Measurements from ENCODE around the gene CACNA2D2.

The CACNA2D2 gene

DNA sequence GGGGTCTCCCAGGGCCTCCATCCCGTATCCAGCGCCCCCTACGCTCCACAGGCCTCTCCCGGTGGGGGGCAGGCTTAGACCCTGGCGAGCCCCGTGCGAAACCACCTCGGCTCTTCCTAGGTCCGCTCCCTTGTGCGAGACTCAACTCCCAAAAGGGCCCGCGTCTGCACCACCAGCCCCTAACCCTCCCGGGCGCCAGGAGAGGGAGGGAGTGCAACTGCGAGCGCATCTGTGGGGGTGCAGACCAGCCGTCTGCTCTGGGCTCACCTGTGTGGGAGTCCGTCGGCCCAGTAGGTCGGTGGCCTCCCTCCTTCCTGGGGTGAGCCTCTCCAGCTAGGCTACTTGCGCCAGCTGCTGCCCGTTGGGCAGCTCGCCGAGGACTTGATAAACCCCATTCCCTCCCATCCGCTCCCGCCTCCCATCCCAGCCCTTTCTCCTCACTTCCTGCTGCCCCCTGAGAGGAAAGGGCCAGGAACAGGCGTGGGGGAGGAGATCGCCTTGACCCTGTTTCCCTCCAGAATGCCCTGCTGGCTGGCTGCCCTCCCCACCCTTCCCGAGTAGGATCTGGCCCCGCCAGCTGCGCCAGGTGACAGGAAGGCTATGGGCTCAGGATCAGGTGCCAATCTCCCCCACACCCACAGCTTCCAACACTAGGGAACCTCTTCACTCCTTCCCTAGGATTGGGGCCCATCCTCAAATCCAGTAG is 180.9 kb downstream of the CACNA2D2 start, which contains the start of gene HYAL2:
TSS of gene HYAL2 (minus strand) at position 360 of the 706 bp plus-strand sequence. CDS start 2,256 bp downstream, outside the sequence.
- DNase-seq: peak in 1 of 2 donors; percentile 2

DNA sequence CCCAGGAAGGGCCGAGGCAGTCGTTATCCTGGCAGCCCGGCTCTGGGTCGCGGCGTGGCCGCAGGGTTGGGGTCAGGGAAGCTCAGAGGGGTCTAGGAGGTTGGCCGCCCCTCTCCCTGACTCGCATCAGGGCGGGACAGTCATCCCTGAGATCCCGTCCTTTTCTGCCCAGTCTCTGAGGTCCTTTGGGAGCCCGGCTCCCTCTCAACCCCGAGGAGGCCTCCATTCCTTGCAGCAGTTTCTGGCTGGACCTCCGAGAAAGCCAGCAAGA is 181.4 kb downstream of the CACNA2D2 start:
- no peak for DNase-seq

DNA sequence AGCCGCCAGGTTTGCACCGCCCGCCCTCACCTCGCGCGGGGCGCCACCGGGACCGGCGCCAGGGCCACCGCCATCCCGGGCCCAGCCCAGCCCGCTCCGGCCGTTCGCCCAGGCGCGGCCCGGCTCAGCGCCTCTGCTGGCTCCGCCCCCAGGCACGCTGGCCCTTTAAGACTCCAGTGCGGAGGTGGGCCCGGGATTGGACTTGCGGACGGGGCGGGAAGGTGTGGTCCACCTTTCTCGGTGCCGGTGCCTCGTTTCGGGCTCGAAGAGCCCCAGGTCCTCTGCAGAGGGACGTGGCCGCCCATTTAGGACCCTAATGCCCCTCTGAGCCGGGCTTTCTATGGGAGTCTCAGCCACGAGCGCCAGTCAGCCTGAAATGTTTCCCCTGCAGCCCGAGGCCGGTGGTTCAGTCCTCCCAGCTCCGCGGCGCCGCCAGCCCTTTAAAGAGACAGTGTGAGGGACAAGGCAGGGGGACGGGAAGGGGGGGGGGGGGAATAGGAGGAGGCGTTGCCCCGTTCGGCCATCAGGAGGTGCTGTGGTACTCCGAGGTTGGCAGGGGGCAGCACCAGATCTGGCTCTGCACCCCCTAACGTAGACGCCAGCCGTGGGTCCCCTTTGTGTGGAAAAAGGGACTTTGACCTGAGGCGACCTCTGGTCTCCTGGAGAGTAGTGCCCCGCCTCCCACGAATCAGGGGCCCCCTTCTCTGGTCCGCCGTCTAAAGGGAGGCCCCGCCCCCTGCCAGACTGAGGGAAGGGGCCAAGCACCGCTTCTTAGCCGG is 181.9 kb downstream of the CACNA2D2 start:
- DNase-seq: peak; percentile 82 to 85

DNA sequence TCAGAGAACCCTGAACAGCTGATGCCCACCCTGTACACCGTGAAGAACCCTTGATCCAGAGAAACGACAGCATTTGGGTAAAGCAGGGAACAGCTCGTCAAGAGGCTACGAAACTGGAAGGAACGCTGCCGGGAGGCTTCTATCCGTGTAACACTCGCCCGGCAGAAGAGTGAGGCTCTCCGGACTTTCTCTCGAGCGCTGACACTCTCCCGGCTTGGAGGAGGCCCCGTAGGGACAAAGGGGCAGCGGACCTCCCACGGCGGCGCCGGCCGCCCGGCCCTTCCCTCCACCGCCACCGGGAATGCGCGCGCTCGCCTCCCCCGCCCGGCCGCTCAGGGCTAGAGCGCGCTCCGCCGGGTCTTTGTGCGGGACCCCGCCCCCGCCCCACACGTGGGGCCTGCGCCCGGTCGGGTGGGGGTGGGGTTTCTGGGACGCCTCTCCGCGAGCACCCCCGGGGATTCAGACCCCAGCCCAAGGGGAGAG is 182.5 kb downstream of the CACNA2D2 start:
- DNase-seq: peak; percentile 65 to 75

DNA sequence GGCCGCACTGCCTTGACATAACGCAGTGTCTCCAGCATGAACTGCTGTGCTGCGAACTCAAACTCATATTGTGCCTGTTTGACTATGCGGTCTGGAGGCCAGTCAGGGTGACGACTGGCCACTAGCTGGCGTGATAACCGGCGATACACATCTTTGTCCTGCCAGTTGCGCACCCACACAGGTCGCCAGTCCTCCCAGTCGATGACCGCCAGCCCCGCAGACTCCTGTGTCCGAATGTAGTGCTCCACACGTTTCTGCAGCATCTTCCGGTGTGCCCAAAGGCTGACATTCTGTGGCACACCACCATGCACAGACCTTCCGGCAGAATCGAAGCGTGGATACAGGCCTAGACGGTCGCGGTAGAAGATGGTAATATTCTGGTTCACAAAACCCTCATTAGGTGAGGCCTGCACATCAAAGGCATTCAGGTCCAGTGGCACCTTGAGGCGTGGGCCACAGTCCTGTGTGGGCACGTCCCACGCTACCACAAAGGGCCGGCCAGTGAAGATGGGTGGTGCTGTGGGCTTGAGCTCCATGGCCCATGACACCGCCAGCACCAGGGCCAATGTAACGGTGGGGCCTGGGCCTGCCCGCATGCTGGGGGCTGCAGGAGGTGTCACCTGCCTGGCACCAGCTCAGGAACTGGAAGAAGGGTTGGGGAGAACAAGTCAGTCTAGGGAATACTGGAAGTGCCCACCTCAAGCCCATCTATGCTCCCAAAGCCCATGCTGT is 183.4 kb downstream of the CACNA2D2 start:
- DNase-seq: peak in 1 of 2 donors; percentile 3

DNA sequence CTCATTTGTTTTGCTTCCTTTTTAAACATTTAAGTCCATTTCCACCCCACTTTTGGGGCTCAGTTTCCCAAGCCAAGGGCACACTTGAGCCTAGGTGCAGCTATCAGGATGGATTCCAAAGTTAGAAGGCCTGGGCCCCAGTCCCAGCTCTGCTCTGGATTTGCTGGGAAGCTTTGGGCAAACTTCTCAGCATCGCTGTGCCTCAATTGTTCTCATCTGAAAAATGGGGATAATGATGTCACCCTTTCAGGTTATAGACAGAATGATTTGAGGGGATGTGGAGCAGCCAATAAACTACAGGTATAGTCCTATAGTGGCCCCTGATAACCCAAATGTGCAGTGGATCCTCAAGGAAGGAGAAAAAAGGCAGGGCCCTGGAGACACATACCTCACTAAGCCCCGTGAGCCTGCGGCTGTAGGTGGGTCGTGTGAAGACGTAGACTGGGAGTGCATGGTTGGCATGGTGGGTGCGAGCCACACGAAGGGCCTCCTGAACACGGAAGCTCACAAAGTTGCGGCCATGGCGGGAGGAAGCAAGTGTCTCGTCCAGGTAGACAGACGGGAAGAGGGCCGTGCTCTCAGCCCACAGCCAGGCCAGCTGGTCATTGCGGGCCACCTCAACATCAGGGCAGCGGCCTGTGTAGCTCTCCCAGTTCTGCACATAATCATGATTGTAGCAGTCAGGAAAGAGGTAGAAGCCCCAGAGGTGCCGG is 184.1 kb downstream of the CACNA2D2 start:
- DNase-seq: no peak

DNA sequence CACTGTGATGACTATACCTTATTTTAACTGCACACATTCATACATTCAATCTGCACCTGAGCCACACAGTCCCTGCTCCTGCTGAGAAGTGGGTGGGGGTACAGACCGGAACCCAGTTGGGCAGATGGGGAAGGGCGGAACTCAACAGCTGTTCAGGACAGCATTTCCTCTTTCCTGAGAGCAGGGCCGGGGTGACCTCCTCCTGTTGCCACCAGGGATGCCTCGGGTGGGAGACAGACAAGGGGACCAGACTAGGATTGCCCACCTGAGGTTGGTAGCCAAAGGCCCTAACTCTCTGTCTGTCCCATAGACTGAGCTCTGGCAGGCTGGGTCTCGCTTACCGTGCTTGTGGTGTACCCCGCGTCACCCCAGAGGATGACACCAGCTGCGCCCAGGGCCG is 184.8 kb downstream of the CACNA2D2 start:
- DNase-seq: peak in 1 of 2 donors; percentile 1

DNA sequence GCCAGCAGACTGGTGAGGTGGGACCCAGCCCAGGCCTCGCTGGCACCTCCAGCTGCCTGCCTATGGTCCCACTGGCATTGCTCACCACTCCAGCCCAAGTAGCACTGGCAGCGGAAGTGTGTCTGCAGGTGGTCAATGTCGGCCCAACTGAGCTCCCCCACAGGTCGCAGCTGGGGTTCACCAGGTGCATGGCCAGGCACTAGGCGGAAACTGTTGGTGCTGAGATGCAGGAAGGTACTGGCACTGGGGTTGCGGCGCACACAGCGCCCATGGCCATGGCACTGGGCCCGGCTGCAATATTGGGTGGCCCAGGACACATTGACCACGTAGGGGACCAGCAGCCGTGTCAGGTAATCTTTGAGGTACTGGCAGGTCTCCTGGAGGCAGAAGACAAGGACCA is 185.3 kb downstream of the CACNA2D2 start:
- no peak for DNase-seq

DNA sequence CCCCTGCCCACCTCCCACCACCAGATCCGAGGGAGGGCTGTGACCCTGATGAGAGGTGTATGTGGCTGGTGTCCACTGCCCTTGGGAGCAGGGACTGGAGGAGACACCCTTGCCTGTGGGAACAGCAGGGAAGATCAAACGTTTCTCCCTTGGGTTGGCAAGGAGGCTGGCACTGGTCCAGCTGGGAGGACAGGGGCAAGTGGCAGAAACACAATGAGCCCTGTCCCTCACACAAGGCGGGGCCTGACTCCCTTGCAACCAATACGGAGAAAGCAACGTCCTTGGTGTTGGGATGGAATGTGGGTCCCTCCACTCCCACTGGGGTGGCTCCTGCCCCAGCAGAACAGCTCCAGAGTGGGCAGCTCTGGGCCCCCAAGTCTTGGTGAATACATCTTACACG is 186.1 kb downstream of the CACNA2D2 start:
- peak in 1 of 2 donors; percentile 1 for DNase-seq

DNA sequence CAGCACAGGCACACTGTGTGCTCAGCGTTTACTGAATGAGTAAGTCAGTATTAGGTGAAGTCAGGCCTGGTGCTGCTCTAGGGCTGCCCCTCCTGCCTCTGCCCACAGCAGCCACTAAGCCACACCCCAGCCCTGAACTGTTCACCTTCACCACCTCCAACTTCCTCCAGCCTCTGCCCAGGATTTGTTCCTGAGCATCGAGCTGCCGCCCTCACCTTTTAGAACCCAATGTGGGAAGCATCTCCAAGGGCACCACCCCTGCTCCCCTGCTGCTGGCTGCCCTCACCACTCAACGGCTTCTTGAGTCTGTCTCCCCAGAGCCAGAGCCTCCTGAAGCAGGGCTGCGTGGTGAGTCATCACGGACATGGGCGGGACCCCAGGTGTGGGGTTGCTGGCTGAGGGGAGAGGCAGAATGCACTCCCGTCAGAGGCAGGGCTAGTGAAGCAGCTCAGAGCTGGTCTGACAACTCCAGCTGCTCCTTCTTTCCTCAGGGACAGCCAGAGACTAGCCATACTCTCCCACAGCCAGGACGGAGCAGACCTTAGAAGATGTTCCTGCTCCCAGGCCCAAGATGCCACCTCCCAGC is 186.7 kb downstream of the CACNA2D2 start:
- DNase-seq: peak; percentile 71 to 73

DNA sequence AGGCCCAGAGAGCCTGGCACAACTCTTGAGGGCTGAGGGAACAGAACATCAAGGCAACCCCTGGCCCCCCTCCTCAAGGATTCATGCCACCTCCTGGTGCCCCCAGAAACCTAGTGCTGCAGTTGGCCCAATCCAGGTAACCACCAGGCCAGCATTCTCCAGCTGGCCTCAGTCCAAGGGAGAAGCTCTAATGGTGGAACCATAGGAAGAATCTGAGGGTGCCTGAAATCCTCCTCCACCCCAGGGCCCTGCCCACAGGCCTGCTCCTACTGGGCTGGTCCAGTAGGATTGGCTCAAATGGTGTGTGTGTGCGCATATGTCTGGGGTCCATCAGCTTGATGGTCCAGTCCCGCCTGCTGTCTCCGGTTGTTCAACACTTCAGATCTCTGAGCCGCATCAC is 188.6 kb downstream of the CACNA2D2 start:
- DNase-seq: no peak

DNA sequence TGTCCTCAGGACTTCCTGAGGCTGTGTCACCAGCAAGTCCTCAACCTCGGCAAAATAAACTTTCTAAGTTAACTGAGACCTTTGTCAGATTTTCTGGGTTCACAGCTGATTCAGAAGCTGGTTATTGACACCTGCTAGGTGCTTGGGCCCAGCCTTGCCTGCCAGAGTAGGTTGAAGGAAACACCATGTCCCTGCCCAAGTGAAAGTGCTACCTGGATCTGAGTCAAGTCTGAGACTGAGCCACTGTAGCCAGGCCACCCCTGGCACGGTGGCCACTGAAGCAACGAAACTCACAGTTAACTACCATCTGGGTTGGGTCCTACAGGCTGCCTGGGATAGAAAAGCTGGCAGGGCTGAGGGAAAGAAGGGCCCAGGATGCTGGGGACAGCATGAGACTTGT is 189.1 kb downstream of the CACNA2D2 start:
- no peak for DNase-seq

Measured in activated CD4-positive, alpha-beta T cell treated with anti-CD3 and anti-CD28 coated beads for 4 hours (primary cell).